ENCODE results near the gene MYO5A. TPM values are rescaled to one million over a fixed set of nuclear protein-coding genes. Genes with fewer than 3 reads are reported as not detected.

The MYO5A gene
- total RNA-seq, 1 experiment from 2014 or later, result 29.2 TPM

DNA sequence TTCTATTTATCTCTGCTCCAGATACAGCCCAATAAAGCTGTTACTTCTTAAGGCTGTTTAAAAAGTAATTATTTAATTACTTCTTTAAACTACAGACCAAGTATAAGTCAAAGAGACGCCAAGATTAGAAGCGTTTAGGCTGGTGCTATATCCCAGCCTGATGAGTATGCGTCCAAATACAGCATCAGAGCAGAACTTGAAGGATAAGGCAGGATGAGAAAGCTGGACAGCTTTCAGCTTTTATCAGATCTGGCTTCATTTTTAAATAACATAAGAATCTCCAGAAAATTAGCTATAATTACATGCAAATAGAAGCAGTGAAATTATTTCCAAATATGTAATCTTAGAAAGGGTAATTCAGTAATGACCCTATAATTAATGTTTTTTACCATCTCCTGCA is 122.8 kb downstream of the MYO5A start:
- DNase-seq (ENCODE audit: low spot score), result no peak
- ChIA-PET POLR2A (no interaction called here), CTCF (interaction anchor here (0.6 kb wide), 1 partner anchor 175 kb away, joined by 3 read pairs; no protein-coding TSS in a partner anchor)

GRCh38 chr15:52397118-52397517 is 131.6 kb downstream of the MYO5A start:
- ChIA-PET CTCF (interaction anchor here (0.6 kb wide), 1 partner anchor 1100 kb away, joined by 7 read pairs; no protein-coding TSS in a partner anchor), POLR2A (no interaction called here)
- DNase-seq (ENCODE audit: low spot score), result no peak
- H3K36me3 Mint-ChIP-seq, result no peaks in the 10 kb centered on the region
- H3K9me3 Mint-ChIP-seq, result no peaks in the 10 kb centered on the region
- H3K27me3 Mint-ChIP-seq (ENCODE audit: low read depth), result no peaks in the 10 kb centered on the region
- H3K4me1 Mint-ChIP-seq, result peaks cover 54% of the 10 kb centered on the region
- ATAC-seq, result no peak
- H3K4me3 Mint-ChIP-seq, result no peak overlapping the region
- peak overlapping the region; percentile 4; the same call in 1 of the 2 replicates for H3K27ac Mint-ChIP-seq
- TF ChIP-seq, protein P1, sequence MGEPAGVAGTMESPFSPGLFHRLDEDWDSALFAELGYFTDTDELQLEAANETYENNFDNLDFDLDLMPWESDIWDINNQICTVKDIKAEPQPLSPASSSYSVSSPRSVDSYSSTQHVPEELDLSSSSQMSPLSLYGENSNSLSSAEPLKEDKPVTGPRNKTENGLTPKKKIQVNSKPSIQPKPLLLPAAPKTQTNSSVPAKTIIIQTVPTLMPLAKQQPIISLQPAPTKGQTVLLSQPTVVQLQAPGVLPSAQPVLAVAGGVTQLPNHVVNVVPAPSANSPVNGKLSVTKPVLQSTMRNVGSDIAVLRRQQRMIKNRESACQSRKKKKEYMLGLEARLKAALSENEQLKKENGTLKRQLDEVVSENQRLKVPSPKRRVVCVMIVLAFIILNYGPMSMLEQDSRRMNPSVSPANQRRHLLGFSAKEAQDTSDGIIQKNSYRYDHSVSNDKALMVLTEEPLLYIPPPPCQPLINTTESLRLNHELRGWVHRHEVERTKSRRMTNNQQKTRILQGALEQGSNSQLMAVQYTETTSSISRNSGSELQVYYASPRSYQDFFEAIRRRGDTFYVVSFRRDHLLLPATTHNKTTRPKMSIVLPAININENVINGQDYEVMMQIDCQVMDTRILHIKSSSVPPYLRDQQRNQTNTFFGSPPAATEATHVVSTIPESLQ (CRISPR knock-in tag; IDR thresholded peaks at IDR 0.05), result no peak
- TF ChIP-seq ZNF263 (CRISPR knock-in tag; IDR thresholded peaks at IDR 0.05; ENCODE audit: low read depth), result no peak
- TF ChIP-seq HMGXB4 (CRISPR knock-in tag; IDR thresholded peaks at IDR 0.05), result no peak

More for the DNA sequence above, 122.8 kb downstream of the MYO5A start:
- no peaks in the 10 kb centered on the region for H3K9me3 Mint-ChIP-seq
- no peaks in the 10 kb centered on the region for H3K4me1 Mint-ChIP-seq
- no peaks in the 10 kb centered on the region for H3K27me3 Mint-ChIP-seq (ENCODE audit: low read depth)
- H3K27ac Mint-ChIP-seq, result no peak overlapping the region
- no peak overlapping the region for H3K4me3 Mint-ChIP-seq
- ATAC-seq, result no peak
- TF ChIP-seq E2F1 (CRISPR knock-in tag; IDR thresholded peaks at IDR 0.05) (no peak), JAZF1 (CRISPR knock-in tag; IDR thresholded peaks at IDR 0.05) (no peak), FOXK1 (CRISPR knock-in tag; IDR thresholded peaks at IDR 0.05) (no peak), ZNF138 (CRISPR knock-in tag; conservative IDR thresholded peaks at IDR 0.05) (no peak), PRRX2 (CRISPR knock-in tag; IDR thresholded peaks at IDR 0.05) (no peak), MXD4 (CRISPR knock-in tag; IDR thresholded peaks at IDR 0.05; ENCODE audit: borderline replicate concordance) (no peak), ZBTB43 (CRISPR knock-in tag; IDR thresholded peaks at IDR 0.05) (no peak), TEAD1 (CRISPR knock-in tag; IDR thresholded peaks at IDR 0.05) (no peak), NFYB (CRISPR knock-in tag; conservative IDR thresholded peaks at IDR 0.05; ENCODE audit: low read depth) (no peak), ELF4 (CRISPR knock-in tag; IDR thresholded peaks at IDR 0.05; ENCODE audit: low read depth) (no peak), USF1 (CRISPR knock-in tag; IDR thresholded peaks at IDR 0.05) (no peak), RORB (CRISPR knock-in tag; IDR thresholded peaks at IDR 0.05) (no peak), MYBL2 (CRISPR knock-in tag; IDR thresholded peaks at IDR 0.05) (no peak), TEAD4 (CRISPR knock-in tag; IDR thresholded peaks at IDR 0.05) (no peak), SP1 (CRISPR knock-in tag; conservative IDR thresholded peaks at IDR 0.05) (no peak)
- TF ChIP-seq, protein P2, sequence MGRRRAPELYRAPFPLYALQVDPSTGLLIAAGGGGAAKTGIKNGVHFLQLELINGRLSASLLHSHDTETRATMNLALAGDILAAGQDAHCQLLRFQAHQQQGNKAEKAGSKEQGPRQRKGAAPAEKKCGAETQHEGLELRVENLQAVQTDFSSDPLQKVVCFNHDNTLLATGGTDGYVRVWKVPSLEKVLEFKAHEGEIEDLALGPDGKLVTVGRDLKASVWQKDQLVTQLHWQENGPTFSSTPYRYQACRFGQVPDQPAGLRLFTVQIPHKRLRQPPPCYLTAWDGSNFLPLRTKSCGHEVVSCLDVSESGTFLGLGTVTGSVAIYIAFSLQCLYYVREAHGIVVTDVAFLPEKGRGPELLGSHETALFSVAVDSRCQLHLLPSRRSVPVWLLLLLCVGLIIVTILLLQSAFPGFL (CRISPR knock-in tag; IDR thresholded peaks at IDR 0.05; ENCODE audit: borderline replicate concordance), result no peak
- TF ChIP-seq, protein P3, sequence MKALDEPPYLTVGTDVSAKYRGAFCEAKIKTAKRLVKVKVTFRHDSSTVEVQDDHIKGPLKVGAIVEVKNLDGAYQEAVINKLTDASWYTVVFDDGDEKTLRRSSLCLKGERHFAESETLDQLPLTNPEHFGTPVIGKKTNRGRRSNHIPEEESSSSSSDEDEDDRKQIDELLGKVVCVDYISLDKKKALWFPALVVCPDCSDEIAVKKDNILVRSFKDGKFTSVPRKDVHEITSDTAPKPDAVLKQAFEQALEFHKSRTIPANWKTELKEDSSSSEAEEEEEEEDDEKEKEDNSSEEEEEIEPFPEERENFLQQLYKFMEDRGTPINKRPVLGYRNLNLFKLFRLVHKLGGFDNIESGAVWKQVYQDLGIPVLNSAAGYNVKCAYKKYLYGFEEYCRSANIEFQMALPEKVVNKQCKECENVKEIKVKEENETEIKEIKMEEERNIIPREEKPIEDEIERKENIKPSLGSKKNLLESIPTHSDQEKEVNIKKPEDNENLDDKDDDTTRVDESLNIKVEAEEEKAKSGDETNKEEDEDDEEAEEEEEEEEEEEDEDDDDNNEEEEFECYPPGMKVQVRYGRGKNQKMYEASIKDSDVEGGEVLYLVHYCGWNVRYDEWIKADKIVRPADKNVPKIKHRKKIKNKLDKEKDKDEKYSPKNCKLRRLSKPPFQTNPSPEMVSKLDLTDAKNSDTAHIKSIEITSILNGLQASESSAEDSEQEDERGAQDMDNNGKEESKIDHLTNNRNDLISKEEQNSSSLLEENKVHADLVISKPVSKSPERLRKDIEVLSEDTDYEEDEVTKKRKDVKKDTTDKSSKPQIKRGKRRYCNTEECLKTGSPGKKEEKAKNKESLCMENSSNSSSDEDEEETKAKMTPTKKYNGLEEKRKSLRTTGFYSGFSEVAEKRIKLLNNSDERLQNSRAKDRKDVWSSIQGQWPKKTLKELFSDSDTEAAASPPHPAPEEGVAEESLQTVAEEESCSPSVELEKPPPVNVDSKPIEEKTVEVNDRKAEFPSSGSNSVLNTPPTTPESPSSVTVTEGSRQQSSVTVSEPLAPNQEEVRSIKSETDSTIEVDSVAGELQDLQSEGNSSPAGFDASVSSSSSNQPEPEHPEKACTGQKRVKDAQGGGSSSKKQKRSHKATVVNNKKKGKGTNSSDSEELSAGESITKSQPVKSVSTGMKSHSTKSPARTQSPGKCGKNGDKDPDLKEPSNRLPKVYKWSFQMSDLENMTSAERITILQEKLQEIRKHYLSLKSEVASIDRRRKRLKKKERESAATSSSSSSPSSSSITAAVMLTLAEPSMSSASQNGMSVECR (CRISPR knock-in tag; IDR thresholded peaks at IDR 0.05; ENCODE audit: borderline replicate concordance), result no peak
- H3K36me3 Mint-ChIP-seq, result no peaks in the 10 kb centered on the region
